ENCODE data around the gene SLC22A17. TPM values are rescaled to one million over a fixed set of nuclear protein-coding genes. Genes with fewer than 3 reads are reported as not detected.

The SLC22A17 gene
- total RNA-seq, 1 donor from 2014 or later: 49.0 TPM

- peak overlapping the region; percentile 33 for H3K4me3 Mint-ChIP-seq
- no peak for DNase-seq (ENCODE audit: low spot score in 2 of 2, unreplicated experiment in 2 of 2)
- no peak for TF ChIP-seq CTCF (IDR thresholded peaks at IDR 0.05; ENCODE audit: unreplicated experiment)
- H3K36me3 Mint-ChIP-seq: no peaks in the 10 kb centered on the region
- H3K9me3 Mint-ChIP-seq: no peaks in the 10 kb centered on the region
- H3K4me1 Mint-ChIP-seq: peaks cover 24% of the 10 kb centered on the region
- H3K27me3 Mint-ChIP-seq (ENCODE audit: low read depth): peaks cover 4% of the 10 kb centered on the region
- H3K27ac Mint-ChIP-seq: peak overlapping the region; percentile 88
These were observed 53.3 kb downstream of the SLC22A17 start for GRCh38 chr14:23299211-23299957.

GRCh38 chr14:23297611-23298277 is 54.9 kb downstream of the SLC22A17 start:
- H3K36me3 Mint-ChIP-seq: no peaks in the 10 kb centered on the region
- H3K4me3 Mint-ChIP-seq: no peak overlapping the region
- H3K27ac Mint-ChIP-seq: no peak overlapping the region
- no peaks in the 10 kb centered on the region for H3K9me3 Mint-ChIP-seq
- no peak for DNase-seq (ENCODE audit: low spot score in 2 of 2, unreplicated experiment in 2 of 2)
- H3K27me3 Mint-ChIP-seq (ENCODE audit: low read depth): peaks cover 16% of the 10 kb centered on the region
- no peak for TF ChIP-seq CTCF (IDR thresholded peaks at IDR 0.05; ENCODE audit: unreplicated experiment)
- H3K4me1 Mint-ChIP-seq: peaks cover 24% of the 10 kb centered on the region

GRCh38 chr14:23297096-23297495 is 55.6 kb downstream of the SLC22A17 start:
- Mint-ChIP-seq H3K36me3 (no peaks in the 10 kb centered on the region), H3K4me3 (no peak overlapping the region), H3K4me1 (peaks cover 24% of the 10 kb centered on the region), H3K27me3 (ENCODE audit: low read depth) (peaks cover 16% of the 10 kb centered on the region), H3K27ac (no peak overlapping the region), H3K9me3 (no peaks in the 10 kb centered on the region)
- TF ChIP-seq CTCF (IDR thresholded peaks at IDR 0.05; ENCODE audit: unreplicated experiment): no peak
- no peak for DNase-seq (ENCODE audit: low spot score in 2 of 2, unreplicated experiment in 2 of 2)

Small RNA genes lying within 50 kb of the gene (microRNA-seq; reads per million reads assigned to microRNA genes)
- gene MIR208A: 1.2 reads per million

Other genes starting within 250 kb of the SLC22A17 start
- gene CIROP, start 247.9 kb downstream of the SLC22A17 start, total RNA-seq: not detected in 3 replicates
- gene CEBPE, start 233.6 kb downstream of the SLC22A17 start, total RNA-seq: not detected in 3 replicates
- gene SLC7A8, start 169.2 kb downstream of the SLC22A17 start, total RNA-seq: 52.5 to 62.3 TPM (median 58.7 TPM) in 3 replicates
- not detected in 3 replicates for gene RNF212B, start 115.0 kb downstream of the SLC22A17 start, total RNA-seq
- gene HOMEZ, start 66.8 kb downstream of the SLC22A17 start, total RNA-seq: 11.9 to 14.4 TPM (median 13.7 TPM) in 3 replicates
- 9.3 to 11.5 TPM (median 10.7 TPM) in 3 replicates for gene PPP1R3E, start 50.0 kb downstream of the SLC22A17 start, total RNA-seq
- 27.1 to 30.1 TPM (median 27.9 TPM) in 3 replicates for gene BCL2L2, start 46.1 kb downstream of the SLC22A17 start, total RNA-seq
- gene PABPN1, start 31.4 kb downstream of the SLC22A17 start, total RNA-seq: 354 to 362 TPM (median 361 TPM) in 3 replicates
- 76.8 to 82.1 TPM (median 81.2 TPM) in 3 replicates for gene EFS, start 12.3 kb upstream of the SLC22A17 start, total RNA-seq
- not detected in 3 replicates for gene IL25, start 19.9 kb upstream of the SLC22A17 start, total RNA-seq
- 0.29 TPM in 1 of 3 replicates, not detected in the others for gene CMTM5, start 24.2 kb upstream of the SLC22A17 start, total RNA-seq
- not detected in 3 replicates for gene MYH6, start 55.4 kb upstream of the SLC22A17 start, total RNA-seq
- gene MYH7, start 82.8 kb upstream of the SLC22A17 start, total RNA-seq: not detected in 3 replicates
- gene NGDN, start 116.8 kb upstream of the SLC22A17 start, total RNA-seq: 49.9 to 51.2 TPM (median 51.2 TPM) in 3 replicates
- 9.8 to 14.4 TPM (median 13.7 TPM) in 3 replicates for gene ZFHX2, start 198.9 kb upstream of the SLC22A17 start, total RNA-seq
- gene THTPA, start 203.4 kb upstream of the SLC22A17 start, total RNA-seq: 13.9 to 17.7 TPM (median 15.2 TPM) in 3 replicates
- 268 to 271 TPM (median 269 TPM) in 3 replicates for gene AP1G2, start 214.9 kb upstream of the SLC22A17 start, total RNA-seq
- gene JPH4, start 225.9 kb upstream of the SLC22A17 start, total RNA-seq: 6.4 to 7.4 TPM (median 7.3 TPM) in 3 replicates

Measured in mesothelial cell of epicardium (in vitro differentiated cells).